Activated naive CD4-positive, alpha-beta T cell treated with anti-CD3 and anti-CD28 coated beads for 36 hours (primary cell): ENCODE data around the gene SGK2. TPM values are rescaled to one million over a fixed set of nuclear protein-coding genes. Genes with fewer than 3 reads are reported as not detected.

ENCODE experiments used
- CTCF ChIA-PET: fragments of 350-600 bp; sonication (Branson Sonifier 250); formaldehyde crosslinking; loops from one replicate; lab custom pipeline; 2021; ENCODE audit warnings: antibody characterized with exemption; lab: Charles Lee
- DNase-seq: peaks from one replicate; pipeline ENCODE4 v3.0.0-alpha.2; 2020
- H3K27ac Mint-ChIP-seq: one replicate; pipeline ENCODE4 v1.8.0; 2021; ENCODE audit warnings: mild to moderate bottlenecking, mixed read lengths
- H3K27me3 Mint-ChIP-seq: one replicate; pipeline ENCODE4 v1.8.0; 2021; ENCODE audit warnings: low read depth, mixed read lengths
- H3K36me3 Mint-ChIP-seq: one replicate; pipeline ENCODE4 v1.8.0; 2021; ENCODE audit warnings: low read depth, mixed read lengths
- H3K4me1 Mint-ChIP-seq: one replicate; pipeline ENCODE4 v1.8.0; 2021; ENCODE audit warnings: low read depth, mixed read lengths
- H3K4me3 Mint-ChIP-seq: one replicate; pipeline ENCODE4 v1.8.0; 2021; ENCODE audit warnings: mild to moderate bottlenecking, moderate library complexity, mixed read lengths
- H3K9me3 Mint-ChIP-seq: one replicate; pipeline ENCODE4 v1.8.0; 2021; ENCODE audit warnings: mixed read lengths
- intact Hi-C: fragments of 100-400 bp; cut with micrococcal nuclease; formaldehyde crosslinking; loops from one replicate; pipeline ENCODE4 v1.15.1; 2023
- total RNA-seq, 2 experiments: library from RNA; stranded (reverse); gene quantifications; one replicate each; pipeline ENCODE4 v1.2.3, GENCODE V29; 2021

SGK2 gene
- total RNA-seq, 2 experiments from 2014 or later, result 0.27 to 0.60 TPM

DNA sequence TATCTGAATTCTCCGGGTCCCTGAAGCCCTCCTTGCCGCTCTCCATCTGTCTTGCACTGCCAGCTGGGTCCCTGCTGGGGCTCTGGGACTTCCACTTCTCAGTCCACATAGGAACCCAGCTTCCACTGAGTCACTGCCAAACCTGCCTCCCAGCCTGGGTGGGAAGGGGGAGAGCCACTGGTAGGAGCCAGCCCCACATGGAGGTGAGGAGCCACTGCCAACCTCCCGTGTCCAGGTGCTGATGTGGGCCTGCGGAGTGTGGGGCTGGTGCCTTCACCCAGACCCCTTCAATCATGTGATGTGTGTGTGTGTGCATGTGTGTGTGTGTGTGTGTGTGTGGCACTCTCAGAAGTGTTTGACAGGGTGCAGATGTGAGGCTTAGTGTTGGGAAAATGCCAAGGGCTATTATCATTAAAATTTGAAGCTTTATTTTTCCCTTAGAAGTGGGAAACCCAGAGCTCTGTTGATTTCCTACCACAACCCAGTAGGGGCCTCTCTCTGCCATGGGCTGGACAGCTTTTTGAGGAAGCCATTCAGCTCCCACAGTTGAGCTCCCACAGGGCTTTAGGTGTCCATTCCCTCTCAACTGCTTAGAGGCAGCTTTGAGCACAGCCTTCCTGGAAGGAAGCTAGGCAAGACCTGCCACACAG lies 9.3 kb upstream of the SGK2 start:
- Mint-ChIP-seq H3K27me3 (no peaks in the 10 kb centered on the region), H3K27ac (no peak overlapping the region), H3K4me3 (no peak overlapping the region), H3K9me3 (peaks cover 4% of the 10 kb centered on the region), H3K36me3 (peaks cover 5% of the 10 kb centered on the region), H3K4me1 (no peaks in the 10 kb centered on the region)
- no peak for DNase-seq
- intact Hi-C loops, result no loop called here
- CTCF ChIA-PET, result interaction anchor here (0.8 to 1.3 kb wide), 2 partner anchors 11 to 140 kb away, joined by 3 read pairs; no protein-coding TSS in a partner anchor

DNA sequence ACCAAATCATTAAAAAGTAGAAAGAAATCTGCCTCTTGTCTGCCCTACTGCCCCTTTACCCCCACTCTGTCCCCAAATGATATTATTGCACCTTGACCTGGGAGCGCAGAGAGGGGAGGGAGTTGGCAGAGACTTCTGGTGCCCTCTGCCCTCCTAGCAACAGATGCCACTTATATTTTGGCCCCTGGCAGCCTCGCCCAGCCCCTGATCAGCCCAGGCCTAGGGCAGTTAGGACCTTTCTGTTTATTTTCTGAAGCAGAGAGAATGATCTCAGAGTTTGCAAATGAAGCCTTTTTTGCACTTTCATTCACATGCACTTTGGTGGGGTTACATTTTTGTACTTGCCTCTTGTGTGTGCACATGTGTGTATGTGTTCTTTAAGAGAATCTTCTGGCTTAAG lies 8.4 kb upstream of the SGK2 start:
- H3K36me3 Mint-ChIP-seq, result peaks cover 5% of the 10 kb centered on the region
- H3K27ac Mint-ChIP-seq, result no peak overlapping the region
- intact Hi-C loops, result no loop called here

DNA sequence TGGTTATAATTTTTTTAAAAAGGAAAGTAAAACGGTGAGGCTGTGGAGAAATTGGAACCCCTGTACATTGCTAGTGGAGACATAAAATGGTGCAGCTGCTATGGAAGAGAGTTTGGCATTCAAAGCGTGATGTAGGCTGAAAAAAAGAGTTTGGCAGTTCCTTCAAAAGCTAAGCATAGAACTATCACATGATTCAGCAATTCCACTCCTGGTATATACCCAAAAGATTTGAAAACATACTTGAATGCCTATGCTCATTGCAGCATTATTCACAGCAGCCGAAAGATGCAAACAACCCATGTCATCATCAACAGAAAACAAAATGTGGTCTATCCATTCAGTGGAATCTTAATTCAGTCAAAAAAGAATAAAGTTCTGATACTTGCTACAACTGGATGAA lies 4.5 kb upstream of the SGK2 start:
- Mint-ChIP-seq H3K36me3 (no peaks in the 10 kb centered on the region), H3K9me3 (no peaks in the 10 kb centered on the region), H3K27ac (no peak overlapping the region), H3K4me3 (no peak overlapping the region), H3K27me3 (no peaks in the 10 kb centered on the region), H3K4me1 (no peaks in the 10 kb centered on the region)
- CTCF ChIA-PET, result no interaction called here
- no peak for DNase-seq
- intact Hi-C loops, result no loop called here

More for the DNA sequence above, 8.4 kb upstream of the SGK2 start:
- no peaks in the 10 kb centered on the region for H3K27me3 Mint-ChIP-seq
- H3K4me3 Mint-ChIP-seq, result no peak overlapping the region
- no peak for DNase-seq
- peaks cover 4% of the 10 kb centered on the region for H3K9me3 Mint-ChIP-seq
- CTCF ChIA-PET, result interaction anchor here (0.8 kb wide), 1 partner anchor 139 kb away, joined by 3 read pairs; no protein-coding TSS in a partner anchor
- no peaks in the 10 kb centered on the region for H3K4me1 Mint-ChIP-seq

DNA sequence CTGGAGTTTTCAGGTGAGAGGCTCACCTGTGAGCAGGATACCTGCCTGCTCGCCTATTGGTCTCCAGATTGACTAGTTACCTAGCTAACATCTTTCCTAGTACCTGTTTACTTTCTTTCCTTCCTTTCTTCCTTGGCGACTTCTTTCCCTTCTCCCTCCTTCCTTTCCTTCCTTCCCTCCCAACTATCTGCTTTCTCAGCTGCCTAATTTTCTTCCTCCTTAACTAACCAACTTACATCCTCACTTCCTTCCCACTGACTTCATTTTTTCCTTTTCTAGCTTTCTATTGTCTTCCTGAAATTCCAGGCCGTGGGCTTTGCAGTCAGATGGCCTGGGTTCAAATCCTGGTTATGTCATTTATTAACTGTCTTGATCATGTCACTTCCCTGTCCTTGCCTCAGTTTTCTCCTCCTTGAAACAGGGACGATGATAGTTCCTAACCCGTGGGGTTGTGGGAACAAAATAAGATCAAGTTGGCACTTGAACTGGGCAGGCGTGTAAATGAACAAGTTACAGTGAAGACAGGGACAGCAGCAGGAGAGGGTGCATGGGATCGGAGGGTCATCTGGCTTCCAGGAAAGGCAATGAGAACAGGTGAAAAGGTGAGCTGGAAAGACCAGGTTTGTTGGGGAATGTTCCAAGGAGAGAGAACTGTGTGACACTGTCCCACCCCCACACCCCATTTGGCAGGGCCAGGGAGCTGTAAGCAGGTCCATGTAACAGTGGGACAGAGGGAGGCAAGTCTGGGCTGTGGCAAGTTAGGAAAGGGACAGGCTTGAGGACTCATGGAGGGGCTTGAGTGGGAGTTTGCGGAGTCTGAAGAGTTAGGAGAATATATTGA lies 540 bp downstream of the SGK2 start:
- Mint-ChIP-seq H3K9me3 (no peaks in the 10 kb centered on the region), H3K36me3 (no peaks in the 10 kb centered on the region), H3K4me3 (no peak overlapping the region), H3K27ac (no peak overlapping the region), H3K4me1 (no peaks in the 10 kb centered on the region), H3K27me3 (no peaks in the 10 kb centered on the region)
- DNase-seq, result no peak
- CTCF ChIA-PET, result interaction anchor here (0.6 to 0.9 kb wide), 4 partner anchors 21 to 111 kb away, joined by 3 to 6 read pairs (median 3); no protein-coding TSS in a partner anchor
- intact Hi-C loops, result no loop called here

DNA sequence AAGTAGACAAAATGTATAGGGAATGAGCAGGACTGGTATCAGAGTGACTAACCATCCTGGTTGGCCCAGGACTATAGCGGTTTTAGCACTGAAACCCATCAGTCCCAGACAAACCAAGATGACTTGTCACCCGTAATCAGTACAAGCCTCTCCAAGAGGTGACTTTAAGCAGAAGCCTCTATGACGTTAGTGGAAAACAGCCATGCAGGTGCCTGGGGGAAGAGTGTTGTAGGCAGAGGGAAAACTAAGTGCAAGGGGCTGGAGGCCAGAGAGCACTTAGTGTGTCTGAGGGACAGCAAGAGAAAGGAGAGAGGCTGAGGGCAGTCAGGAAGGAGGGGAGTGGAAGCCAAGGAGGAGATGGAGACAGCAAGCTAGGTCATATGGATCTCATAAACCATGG lies 2.1 kb downstream of the SGK2 start:
- no peak overlapping the region for H3K4me3 Mint-ChIP-seq
- intact Hi-C loops, result no loop called here
- CTCF ChIA-PET, result no interaction called here
- no peaks in the 10 kb centered on the region for H3K9me3 Mint-ChIP-seq
- H3K27ac Mint-ChIP-seq, result no peak overlapping the region
- no peaks in the 10 kb centered on the region for H3K36me3 Mint-ChIP-seq
- H3K4me1 Mint-ChIP-seq, result no peaks in the 10 kb centered on the region
- no peaks in the 10 kb centered on the region for H3K27me3 Mint-ChIP-seq
- no peak for DNase-seq

DNA sequence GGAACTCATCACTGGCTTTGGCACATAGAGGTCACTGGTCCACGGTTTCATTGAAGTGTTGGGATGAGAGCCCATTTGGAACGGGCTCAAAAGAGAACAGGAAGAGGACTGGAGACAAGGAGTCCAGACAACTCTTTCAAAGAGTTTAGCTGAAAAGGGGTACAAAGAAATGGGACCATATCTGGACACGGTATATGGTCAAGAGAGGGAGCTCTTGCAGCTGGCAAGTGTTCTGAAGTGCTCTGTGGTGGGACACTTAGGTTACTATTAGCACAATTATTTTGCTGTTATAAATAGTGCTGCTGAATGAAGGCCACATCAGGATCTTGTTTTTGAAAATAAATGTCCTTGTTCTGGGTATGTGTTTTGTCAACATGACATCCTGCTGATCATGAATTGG lies 4.6 kb downstream of the SGK2 start:
- intact Hi-C loops, result no loop called here
- Mint-ChIP-seq H3K4me3 (no peak overlapping the region), H3K27ac (no peak overlapping the region), H3K27me3 (no peaks in the 10 kb centered on the region), H3K4me1 (no peaks in the 10 kb centered on the region), H3K36me3 (no peaks in the 10 kb centered on the region), H3K9me3 (no peaks in the 10 kb centered on the region)
- CTCF ChIA-PET, result no interaction called here
- no peak for DNase-seq

DNA sequence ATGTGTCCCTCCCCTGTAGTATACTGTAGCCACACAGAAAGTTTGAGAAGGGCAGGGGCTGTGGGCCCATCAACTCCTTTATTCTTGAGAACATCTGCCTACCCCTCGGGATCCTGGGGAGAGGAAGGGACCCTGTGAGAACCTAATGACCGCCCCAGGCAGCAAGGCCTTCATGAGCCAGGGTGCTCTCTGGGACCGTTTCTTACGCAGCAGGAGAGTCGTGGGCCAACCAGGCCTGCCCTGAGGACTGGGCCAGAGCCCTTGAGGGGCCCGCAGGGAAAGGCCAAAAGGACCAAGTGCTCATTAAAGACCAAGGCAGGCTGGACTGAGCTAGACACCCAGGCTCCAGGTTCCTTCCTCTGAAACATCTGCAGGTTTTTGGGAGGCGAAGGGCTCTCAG lies 5.2 kb downstream of the SGK2 start:
- no peak for DNase-seq
- Mint-ChIP-seq H3K4me3 (no peak overlapping the region), H3K9me3 (no peaks in the 10 kb centered on the region), H3K36me3 (no peaks in the 10 kb centered on the region), H3K4me1 (no peaks in the 10 kb centered on the region), H3K27me3 (no peaks in the 10 kb centered on the region), H3K27ac (no peak overlapping the region)
- intact Hi-C loops, result no loop called here
- CTCF ChIA-PET, result no interaction called here

DNA sequence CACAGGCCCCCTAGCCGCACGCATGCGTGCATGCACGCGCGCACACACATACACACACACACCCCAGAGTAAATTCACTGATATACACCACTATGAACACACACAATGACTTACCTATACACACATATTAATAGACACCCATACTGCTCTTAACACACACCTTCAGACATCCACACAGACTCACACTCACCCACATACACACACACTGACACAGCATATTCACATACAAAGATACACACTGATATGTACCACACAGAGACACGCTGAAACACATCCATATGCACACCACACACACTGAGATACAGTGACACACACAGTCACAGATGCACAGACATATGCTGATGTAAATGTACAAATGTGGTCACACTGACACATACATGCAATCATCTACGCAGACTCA lies 5.6 kb downstream of the SGK2 start:
- no peak overlapping the region for H3K27ac Mint-ChIP-seq
- CTCF ChIA-PET, result no interaction called here
- no peaks in the 10 kb centered on the region for H3K9me3 Mint-ChIP-seq
- no peak for DNase-seq
- intact Hi-C loops, result no loop called here
- H3K36me3 Mint-ChIP-seq, result no peaks in the 10 kb centered on the region
- no peaks in the 10 kb centered on the region for H3K27me3 Mint-ChIP-seq
- no peaks in the 10 kb centered on the region for H3K4me1 Mint-ChIP-seq
- no peak overlapping the region for H3K4me3 Mint-ChIP-seq

DNA sequence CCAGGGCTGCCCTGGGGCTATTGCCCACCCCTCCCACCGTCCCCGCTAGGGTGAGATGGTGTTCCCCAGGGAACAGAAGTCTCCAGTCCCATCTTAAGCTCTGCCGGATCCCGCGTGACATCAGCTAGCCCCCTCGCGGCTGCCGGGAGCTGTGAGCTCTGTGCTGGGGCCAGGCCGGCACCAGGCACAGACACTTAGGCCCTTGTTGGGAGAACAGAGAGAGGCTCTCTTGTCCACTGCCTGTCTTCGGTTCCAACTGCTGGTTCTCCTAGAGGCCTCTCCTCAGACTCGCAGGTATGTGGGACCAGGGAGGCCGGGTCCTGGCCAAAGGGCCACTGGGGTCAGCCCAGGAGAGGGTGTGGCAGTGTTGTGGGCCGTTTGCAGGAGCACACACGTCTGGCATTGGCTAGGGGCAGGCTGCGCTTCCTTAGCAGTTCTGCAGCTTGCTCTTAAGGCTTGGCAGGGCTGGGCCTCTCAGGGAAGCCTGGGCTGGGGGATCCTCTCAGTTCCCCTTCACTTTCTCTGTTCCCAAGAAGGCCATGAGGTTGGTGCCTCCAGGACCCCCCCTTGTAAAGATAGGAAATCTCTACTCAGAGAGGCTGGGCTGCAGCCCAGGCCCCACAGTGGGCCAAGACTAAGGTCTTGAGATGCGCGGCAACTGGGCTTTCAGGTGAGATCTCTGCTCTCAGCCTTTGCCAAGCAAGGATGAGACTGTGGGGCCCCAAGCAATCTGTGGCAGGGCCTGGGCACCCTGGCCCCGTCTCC lies 6.3 kb downstream of the SGK2 start:
- no peak for DNase-seq
- Mint-ChIP-seq H3K36me3 (no peaks in the 10 kb centered on the region), H3K9me3 (no peaks in the 10 kb centered on the region), H3K4me3 (no peak overlapping the region), H3K27me3 (no peaks in the 10 kb centered on the region), H3K27ac (no peak overlapping the region), H3K4me1 (no peaks in the 10 kb centered on the region)
- CTCF ChIA-PET, result no interaction called here
- intact Hi-C loops, result no loop called here

DNA sequence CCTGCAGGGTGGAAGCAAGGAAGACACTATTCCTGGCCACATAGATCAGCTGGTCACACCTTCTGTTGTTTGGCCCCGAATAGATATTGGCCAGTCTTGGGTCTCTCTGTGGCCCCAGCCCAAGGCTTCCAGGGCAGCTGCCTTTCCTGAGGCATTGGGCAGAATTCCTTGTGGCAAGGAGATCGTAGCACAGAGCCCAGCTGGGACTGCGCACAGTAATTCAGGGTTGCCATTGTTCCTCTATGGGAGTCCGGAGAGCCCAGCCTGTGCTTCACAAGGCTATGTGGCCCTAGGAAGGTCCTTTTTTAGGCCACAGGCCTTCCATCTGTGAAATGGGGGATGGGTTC lies 6.9 kb downstream of the SGK2 start:
- H3K27me3 Mint-ChIP-seq, result no peaks in the 10 kb centered on the region
- CTCF ChIA-PET, result no interaction called here
- H3K4me1 Mint-ChIP-seq, result no peaks in the 10 kb centered on the region
- no peaks in the 10 kb centered on the region for H3K9me3 Mint-ChIP-seq
- intact Hi-C loops, result no loop called here
- H3K36me3 Mint-ChIP-seq, result no peaks in the 10 kb centered on the region
- DNase-seq, result no peak
- H3K27ac Mint-ChIP-seq, result no peak overlapping the region
- H3K4me3 Mint-ChIP-seq, result no peak overlapping the region

DNA sequence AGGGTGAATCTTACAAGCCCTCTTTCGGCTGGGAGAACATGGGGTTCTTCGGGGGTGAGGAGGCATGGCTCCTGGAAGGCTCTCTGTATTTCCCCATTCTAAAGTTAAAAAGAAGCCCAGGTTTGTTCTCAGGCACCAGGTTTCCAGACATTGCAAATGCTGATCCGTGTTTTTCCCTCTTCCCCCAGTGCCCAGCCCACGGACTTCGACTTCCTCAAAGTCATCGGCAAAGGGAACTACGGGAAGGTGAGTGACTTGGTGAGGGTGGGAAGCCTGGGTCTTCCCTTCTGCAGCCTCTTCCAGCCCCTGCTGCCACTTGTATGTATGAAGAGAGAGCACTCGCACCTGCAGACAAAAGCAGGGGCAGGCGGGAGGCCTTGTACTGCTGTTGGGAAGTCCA lies 8.7 kb downstream of the SGK2 start:
- intact Hi-C loops, result no loop called here
- Mint-ChIP-seq H3K36me3 (no peaks in the 10 kb centered on the region), H3K9me3 (no peaks in the 10 kb centered on the region), H3K27me3 (no peaks in the 10 kb centered on the region), H3K4me3 (no peak overlapping the region), H3K4me1 (no peaks in the 10 kb centered on the region), H3K27ac (no peak overlapping the region)
- CTCF ChIA-PET, result no interaction called here
- DNase-seq, result no peak

DNA sequence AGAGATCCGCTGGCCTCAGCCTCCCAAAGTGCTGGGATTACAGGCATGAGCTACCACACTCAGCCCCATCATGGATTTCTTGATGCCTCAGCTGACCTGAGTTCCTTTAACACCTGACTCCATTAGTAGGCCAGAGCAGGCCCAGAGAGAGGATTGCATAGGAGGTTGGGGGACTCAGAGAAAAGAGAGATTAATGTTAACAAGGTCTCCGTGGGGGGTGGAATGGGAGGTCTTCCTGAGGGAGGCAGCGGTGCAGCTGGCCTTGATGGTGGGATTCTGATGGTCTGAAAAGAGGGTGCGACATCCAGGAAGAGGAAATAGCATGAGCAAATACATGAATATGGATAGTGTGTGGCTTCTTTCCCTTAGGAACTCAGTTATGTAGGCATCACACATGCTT lies 9.9 kb downstream of the SGK2 start:
- intact Hi-C loops, result no loop called here
- no peaks in the 10 kb centered on the region for H3K4me1 Mint-ChIP-seq
- CTCF ChIA-PET, result no interaction called here
- H3K27ac Mint-ChIP-seq, result no peak overlapping the region
- no peaks in the 10 kb centered on the region for H3K27me3 Mint-ChIP-seq
- H3K36me3 Mint-ChIP-seq, result no peaks in the 10 kb centered on the region
- no peak overlapping the region for H3K4me3 Mint-ChIP-seq
- no peak for DNase-seq
- no peaks in the 10 kb centered on the region for H3K9me3 Mint-ChIP-seq
